ENCODE measurements around the gene ARHGAP28.

- no peak for TF ChIP-seq CTCF (IDR thresholded peaks at IDR 0.05)
- TF ChIP-seq POLR2A (IDR thresholded peaks at IDR 0.05): no peak
Observed at GRCh38 chr18:6866552-6867085, 137.1 kb downstream of the ARHGAP28 start.
